ENCODE results near the gene GPR101.

Gene GPR101

DNA sequence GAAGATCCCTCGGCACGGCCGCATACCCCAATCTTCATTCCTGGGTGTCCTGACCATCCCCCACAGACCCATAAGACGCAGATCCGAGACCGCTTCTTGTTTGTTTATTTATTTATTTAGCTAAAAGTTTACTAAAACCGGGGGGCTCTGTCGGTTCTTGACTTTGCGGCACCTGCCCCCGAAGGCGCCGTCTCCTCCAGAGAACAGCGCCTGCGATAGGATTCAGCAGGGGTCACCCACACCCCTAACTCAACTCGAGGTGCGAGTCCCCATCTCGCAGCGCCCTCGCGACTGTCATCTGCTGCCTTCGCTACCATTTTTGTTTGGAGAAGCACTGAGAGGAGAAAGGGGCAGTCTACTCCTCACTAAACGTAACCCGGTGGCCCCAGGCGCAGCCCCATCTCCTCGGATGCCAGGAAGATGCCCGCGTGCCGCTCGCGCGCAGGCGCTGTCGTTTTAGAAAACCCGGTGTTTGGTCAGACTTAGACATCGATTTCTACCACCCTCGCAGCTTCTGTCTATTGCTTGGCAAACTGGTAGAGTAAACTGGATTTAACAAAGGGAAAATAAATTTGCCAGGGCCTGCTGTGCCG lies 18.9 kb upstream of the GPR101 start:
- no peak overlapping the region for H3K27ac ChIP-seq
- TF ChIP-seq, protein P1, sequence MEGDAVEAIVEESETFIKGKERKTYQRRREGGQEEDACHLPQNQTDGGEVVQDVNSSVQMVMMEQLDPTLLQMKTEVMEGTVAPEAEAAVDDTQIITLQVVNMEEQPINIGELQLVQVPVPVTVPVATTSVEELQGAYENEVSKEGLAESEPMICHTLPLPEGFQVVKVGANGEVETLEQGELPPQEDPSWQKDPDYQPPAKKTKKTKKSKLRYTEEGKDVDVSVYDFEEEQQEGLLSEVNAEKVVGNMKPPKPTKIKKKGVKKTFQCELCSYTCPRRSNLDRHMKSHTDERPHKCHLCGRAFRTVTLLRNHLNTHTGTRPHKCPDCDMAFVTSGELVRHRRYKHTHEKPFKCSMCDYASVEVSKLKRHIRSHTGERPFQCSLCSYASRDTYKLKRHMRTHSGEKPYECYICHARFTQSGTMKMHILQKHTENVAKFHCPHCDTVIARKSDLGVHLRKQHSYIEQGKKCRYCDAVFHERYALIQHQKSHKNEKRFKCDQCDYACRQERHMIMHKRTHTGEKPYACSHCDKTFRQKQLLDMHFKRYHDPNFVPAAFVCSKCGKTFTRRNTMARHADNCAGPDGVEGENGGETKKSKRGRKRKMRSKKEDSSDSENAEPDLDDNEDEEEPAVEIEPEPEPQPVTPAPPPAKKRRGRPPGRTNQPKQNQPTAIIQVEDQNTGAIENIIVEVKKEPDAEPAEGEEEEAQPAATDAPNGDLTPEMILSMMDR (conservative IDR thresholded peaks at IDR 0.05) = peak; percentile 46
- no peak for TF ChIP-seq ZFX (IDR thresholded peaks at IDR 0.05)

DNA sequence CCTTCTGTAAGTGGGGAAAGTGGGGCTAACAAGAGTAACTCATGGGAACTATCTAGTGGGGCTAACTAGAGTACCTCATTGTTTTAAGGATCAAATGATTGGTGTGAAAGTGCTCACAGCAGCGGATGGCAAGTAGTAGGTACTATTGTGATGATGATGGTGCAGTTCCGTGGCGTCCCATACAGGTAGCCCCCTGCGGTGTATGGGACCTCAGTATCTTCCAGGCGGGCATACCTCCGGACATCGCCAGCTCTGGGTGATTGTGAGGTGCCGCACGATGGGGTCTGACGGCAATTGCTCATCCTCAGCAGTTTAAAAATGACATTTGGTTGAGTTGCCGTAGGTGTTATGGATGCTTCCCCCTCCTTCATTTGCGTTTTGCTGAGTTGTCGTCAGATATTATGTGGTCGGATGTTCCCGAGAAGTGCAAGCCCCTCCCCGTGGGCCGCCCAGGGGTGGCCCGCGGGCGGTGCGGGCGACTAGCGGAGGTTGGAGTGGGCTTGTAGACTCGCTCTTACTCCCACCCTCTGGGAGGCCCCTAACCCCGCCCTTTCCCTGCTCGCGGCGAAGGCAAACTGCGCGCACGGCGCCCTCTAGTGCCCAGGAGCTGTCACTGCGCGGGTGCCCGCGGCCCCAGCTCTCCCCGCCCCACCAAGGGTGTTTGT lies 18.3 kb upstream of the GPR101 start:
- TF ChIP-seq ZFX (IDR thresholded peaks at IDR 0.05) = no peak
- TF ChIP-seq, protein P1 (conservative IDR thresholded peaks at IDR 0.05) = peak; percentile 87
- H3K27ac ChIP-seq = no peak overlapping the region

DNA sequence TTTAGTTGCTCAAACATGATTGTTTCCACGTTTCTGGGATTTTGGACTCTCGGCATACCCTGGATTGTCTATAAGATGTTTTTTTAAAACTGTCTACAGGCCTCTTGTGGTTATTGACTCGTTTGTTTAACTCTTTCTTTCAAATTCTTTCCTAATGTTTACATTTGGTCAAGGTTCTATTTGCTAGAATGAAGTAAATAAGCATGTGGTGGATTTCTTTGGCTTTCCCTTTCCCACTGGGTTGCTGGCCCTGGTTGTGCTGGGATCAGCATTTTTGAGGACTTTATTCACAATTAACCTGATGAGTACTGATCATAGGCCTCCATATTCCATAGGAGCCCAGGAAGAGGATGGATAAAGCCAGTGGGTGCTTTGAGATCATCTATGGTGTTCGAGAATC lies 11.1 kb upstream of the GPR101 start:
- H3K27ac ChIP-seq = no peak overlapping the region
- no peak for TF ChIP-seq ZFX (IDR thresholded peaks at IDR 0.05)
- TF ChIP-seq, protein P1 (conservative IDR thresholded peaks at IDR 0.05) = no peak

DNA sequence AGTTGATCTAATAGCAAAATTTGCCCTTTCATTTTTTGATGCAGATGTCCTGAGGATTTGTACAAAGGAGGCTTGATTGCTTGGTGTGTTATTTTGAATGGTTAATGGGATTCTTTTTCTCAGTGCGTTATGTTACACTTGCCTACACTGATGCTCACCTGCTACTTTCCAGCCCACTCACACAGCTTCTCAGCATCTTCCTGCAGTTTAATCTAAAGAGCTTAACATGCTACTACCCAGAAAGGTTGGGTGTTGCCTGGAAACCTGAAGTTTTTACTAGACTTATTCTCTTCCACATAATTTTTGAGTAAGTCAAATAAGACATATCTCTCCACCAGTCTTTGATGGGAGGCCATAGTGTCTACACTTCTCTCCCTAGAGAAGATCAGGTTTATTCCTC lies 9.9 kb upstream of the GPR101 start:
- H3K27ac ChIP-seq = no peak overlapping the region
- TF ChIP-seq, protein P1 (conservative IDR thresholded peaks at IDR 0.05) = no peak
- no peak for TF ChIP-seq ZFX (IDR thresholded peaks at IDR 0.05)

DNA sequence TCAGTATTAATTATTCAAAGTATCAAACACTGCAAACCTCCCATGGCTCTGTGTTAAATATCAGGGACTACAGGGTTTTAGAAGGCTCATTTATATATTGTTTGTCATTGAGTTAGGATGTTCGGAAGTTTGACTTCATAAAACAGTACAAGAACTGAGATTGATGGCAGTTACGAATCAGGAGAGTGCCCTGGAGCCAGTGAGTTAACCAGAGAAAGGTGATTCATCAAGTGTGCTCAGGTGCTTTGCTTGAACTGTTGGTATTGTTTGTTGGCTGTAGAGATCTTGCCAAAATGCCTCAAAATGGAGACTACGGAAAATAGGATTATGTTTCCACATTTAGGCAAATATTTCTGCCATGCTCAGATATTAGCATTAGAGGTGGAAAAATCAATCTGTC lies 7.5 kb upstream of the GPR101 start:
- H3K27ac ChIP-seq = no peak overlapping the region
- TF ChIP-seq ZFX (IDR thresholded peaks at IDR 0.05) = no peak
- TF ChIP-seq, protein P1 (conservative IDR thresholded peaks at IDR 0.05) = no peak

DNA sequence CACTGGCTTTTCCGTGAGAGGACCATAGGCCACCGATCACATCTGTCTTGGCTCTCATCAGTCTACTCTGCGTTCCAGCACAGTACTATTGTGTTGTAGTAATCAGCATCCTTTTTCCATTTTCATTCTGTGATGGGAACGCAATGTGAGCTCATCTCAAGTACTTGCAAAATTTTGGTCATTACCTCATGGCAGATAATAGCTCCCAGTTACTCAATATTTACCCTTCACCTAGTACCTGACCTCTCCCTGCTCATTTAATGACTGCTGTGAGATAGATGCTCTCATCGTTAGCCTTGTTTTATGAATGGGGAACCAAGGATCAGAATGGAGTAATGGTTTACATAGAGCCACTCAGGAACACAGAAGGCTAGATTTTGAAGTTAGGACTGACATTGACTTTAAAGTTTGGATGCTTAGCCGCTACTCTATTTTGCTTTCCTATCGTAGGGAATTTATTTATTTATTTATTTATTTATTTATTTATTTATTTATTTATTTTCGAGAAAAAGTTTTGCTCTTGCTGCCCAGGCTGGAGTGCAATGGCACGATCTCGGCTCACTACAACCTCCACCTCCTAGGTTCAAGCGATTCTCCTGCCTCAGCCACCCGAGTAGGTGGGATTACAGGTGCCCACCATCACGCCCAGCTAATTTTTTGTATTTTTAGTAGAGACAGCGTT lies 6.5 kb upstream of the GPR101 start:
- TF ChIP-seq ZFX (IDR thresholded peaks at IDR 0.05) = no peak
- TF ChIP-seq, protein P1 (conservative IDR thresholded peaks at IDR 0.05) = no peak
- H3K27ac ChIP-seq = no peak overlapping the region

DNA sequence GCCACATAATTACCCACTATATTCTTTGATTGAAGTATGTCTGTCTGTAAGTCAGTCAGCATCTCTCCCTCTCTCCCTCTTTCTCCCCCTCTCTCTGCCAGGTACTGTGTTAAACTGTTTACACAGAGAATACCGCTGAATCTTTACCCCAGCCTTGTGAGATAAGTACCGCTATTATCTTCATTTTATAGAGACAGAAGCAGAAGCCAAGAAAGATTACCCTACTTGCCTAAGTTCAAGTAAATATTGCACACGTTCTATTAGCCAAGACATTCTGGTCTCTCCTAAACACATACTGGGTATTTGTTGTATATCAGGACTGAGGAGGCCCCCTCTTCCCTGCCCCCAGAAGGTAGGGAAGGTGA lies 695 bp upstream of the GPR101 start:
- TF ChIP-seq, protein P1 (conservative IDR thresholded peaks at IDR 0.05) = no peak
- no peak for TF ChIP-seq ZFX (IDR thresholded peaks at IDR 0.05)
- no peak overlapping the region for H3K27ac ChIP-seq

Data from C4-2B (cell line).